Sigmoid colon (tissue), 7 donors: Measurements from ENCODE around the gene SGPP1. TPM values are rescaled to one million over a fixed set of nuclear protein-coding genes. Genes with fewer than 3 reads are reported as not detected.

ENCODE experiments used
- DNase-seq: peaks from one replicate; pipeline ENCODE4 v3.0.0-alpha.2; 2019
- H3K27ac ChIP-seq, 4 donors: fragments of 200-600 bp; sonication (generic); one replicate each; pipeline ENCODE4 v1.5.1; 2016 to 2019; ENCODE audit warnings: mild to moderate bottlenecking in 1 of 4
- H3K27me3 ChIP-seq, 3 donors: fragments of 200-600 bp; sonication (generic); one replicate each; pipeline ENCODE4 v1.5.1; 2019; ENCODE audit warnings: mild to moderate bottlenecking in 1 of 3
- H3K36me3 ChIP-seq, 4 donors: fragments of 200-600 bp; sonication (generic); one replicate each; pipeline ENCODE4 v1.5.1; 2016 to 2019
- H3K4me1 ChIP-seq, 4 donors: fragments of 200-600 bp; sonication (generic); one replicate each; pipeline ENCODE4 v1.5.1; 2017 to 2019
- H3K4me3 ChIP-seq, 4 donors: fragments of 200-600 bp; sonication (generic); one replicate each; pipeline ENCODE4 v1.5.1; 2017 to 2019; ENCODE audit warnings: mild to moderate bottlenecking in 2 of 4, moderate library complexity in 1 of 4
- H3K9me3 ChIP-seq, 4 donors: fragments of 200-600 bp in 3 of 4; sonication (generic) in 3 of 4; one replicate each; pipeline versions ENCODE4 v1.5.1 to v1.6.1; 2013 to 2019
- CTCF ChIP-seq, 4 experiments: fragments of 450-650 bp in 3 of 4; fragments of 200-600 bp in 1 of 4; IDR thresholded peaks; one replicate each; pipeline ENCODE4 v1.5.1; 2016 to 2019; ENCODE audit warnings: antibody characterized with exemption in 4 of 4, mild to moderate bottlenecking in 3 of 4, moderate library complexity in 2 of 4
- EP300 ChIP-seq, 4 donors: sonication (generic); formaldehyde crosslinking; IDR thresholded peaks; one replicate each; pipeline ENCODE4 v1.6.1; 2017; ENCODE audit warnings: antibody characterized with exemption in 4 of 4
- POLR2A ChIP-seq, 2 donors: fragments of 450-650 bp; IDR thresholded peaks; one replicate each; pipeline ENCODE4 v1.6.1; 2016; ENCODE audit warnings: antibody characterized with exemption in 2 of 2, mild to moderate bottlenecking in 2 of 2, moderate library complexity in 2 of 2
- POLR2AphosphoS5 ChIP-seq, 4 donors: sonication (generic); formaldehyde crosslinking; IDR thresholded peaks; one replicate each; pipeline ENCODE4 v1.6.1; 2017; ENCODE audit warnings: antibody characterized with exemption in 4 of 4
- WGBS, 2 donors: extraction: QIAGEN DNeasy Blood & Tissue Kit; methylation state at CpG; one replicate each; pipeline ENCODE4 v1.1.7; 2013; 5-methylcytosine and 5-hydroxymethylcytosine counted together
- intact Hi-C: fragments of 100-400 bp; cut with DNase I; formaldehyde crosslinking; loops from one replicate; pipeline ENCODE4 v1.15.1; 2023
- polyA plus RNA-seq, 3 donors: library from polyadenylated mRNA; stranded (reverse); fragments of 200-250 nt; gene quantifications; one replicate each; pipeline ENCODE4 v1.2.3, GENCODE V29; 2013
- total RNA-seq, 4 donors: library from RNA; depleted of rRNA; stranded (reverse); fragments of >200 nt; gene quantifications; one replicate each; pipeline ENCODE4 v1.1.0, GENCODE V29; 2016
- donor health status: healthy with polysubstance abuse.
- donor health status: Bipolar disorder and iron deficiency.
- donor health status: healthy.

The SGPP1 gene
- total and polyA plus RNA-seq, 7 donors = 2.4 to 20.9 (median 18.2) TPM

DNA sequence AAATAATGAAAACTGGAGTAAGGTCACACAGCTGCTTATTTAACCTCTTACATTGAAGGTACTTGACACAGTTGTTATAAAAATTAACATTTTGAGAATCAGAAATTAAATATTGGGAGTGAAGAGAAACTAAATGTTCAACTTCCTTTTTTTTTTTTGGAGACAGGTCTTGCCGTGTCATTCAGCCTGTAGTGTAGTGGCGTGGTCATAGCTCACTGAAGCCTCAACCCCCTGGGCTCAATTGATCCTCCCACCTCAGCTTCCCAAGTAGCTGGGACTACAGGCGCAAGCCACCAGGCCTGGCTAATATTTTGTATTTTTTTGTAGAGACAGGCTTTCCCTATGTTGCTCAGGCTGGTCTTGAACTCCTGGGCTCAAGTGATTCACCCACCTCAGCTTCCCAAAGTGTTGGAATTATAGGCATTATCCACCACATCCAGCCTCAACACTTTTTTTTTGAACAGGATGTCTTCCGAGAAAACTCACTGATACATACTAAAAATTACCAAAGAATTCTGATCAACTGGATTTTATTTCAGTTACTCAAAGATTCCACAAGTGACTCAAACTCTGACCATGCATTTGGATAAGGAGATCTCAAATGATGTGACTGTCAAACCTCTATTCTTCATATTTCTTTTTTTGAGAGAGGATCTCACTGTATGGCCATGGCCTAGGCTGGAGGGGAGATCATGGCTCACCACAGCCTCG lies 35.4 kb downstream of the SGPP1 start:
- no peak overlapping the region for H3K4me3 ChIP-seq
- intact Hi-C loops = no loop called here
- 91 to 96% methylated on average over 5 of the region's 5 CpGs for WGBS, 2 donors
- peaks cover 0 to 11% (median 0%) of the 10 kb centered on the region in 4 donors for H3K36me3 ChIP-seq
- H3K9me3 ChIP-seq = no peaks in the 10 kb centered on the region
- H3K27me3 ChIP-seq = no peaks in the 10 kb centered on the region
- DNase-seq = no peak
- H3K4me1 ChIP-seq = no peaks in the 10 kb centered on the region
- TF ChIP-seq POLR2A (IDR thresholded peaks at IDR 0.05) (no peak), POLR2AphosphoS5 (IDR thresholded peaks at IDR 0.05) (no peak), EP300 (IDR thresholded peaks at IDR 0.05) (no peak), CTCF (IDR thresholded peaks at IDR 0.05) (no peak)
- no peak overlapping the region for H3K27ac ChIP-seq

DNA sequence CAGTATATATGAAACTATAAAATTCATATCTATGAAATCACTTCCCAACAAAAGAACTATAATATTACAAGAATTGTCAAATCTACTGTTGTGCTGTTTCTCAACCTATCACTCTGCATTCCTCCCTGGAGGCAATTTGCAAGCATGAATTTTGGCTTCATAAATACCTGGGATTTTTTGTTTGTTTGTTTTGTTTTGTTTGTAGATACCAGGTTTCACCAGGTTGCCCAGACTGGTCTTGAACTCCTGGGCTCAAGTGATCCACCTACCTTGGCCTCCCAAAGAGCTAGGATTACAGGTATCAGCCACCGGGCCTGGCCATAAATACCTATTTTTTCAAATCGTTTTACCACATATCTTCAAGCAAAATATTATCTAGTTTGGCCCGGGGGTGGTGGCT lies 38.7 kb downstream of the SGPP1 start:
- no peaks in the 10 kb centered on the region for H3K4me1 ChIP-seq
- no peak overlapping the region for H3K4me3 ChIP-seq
- no peaks in the 10 kb centered on the region for H3K9me3 ChIP-seq
- peaks cover 0 to 19% (median 0%) of the 10 kb centered on the region in 4 donors for H3K36me3 ChIP-seq
- intact Hi-C loops = no loop called here
- TF ChIP-seq POLR2AphosphoS5 (IDR thresholded peaks at IDR 0.05) (no peak), CTCF (IDR thresholded peaks at IDR 0.05) (no peak), EP300 (IDR thresholded peaks at IDR 0.05) (no peak), POLR2A (IDR thresholded peaks at IDR 0.05) (no peak)
- DNase-seq = no peak
- H3K27me3 ChIP-seq = no peaks in the 10 kb centered on the region
- 92 to 93% methylated on average over 3 of the region's 3 CpGs for WGBS, 2 donors
- no peak overlapping the region for H3K27ac ChIP-seq

GRCh38 chr14:63686926-63687325 lies 40.9 kb downstream of the SGPP1 start:
- Histone ChIP-seq H3K27ac (no peak overlapping the region), H3K4me3 (no peak overlapping the region), H3K27me3 (no peaks in the 10 kb centered on the region), H3K9me3 (no peaks in the 10 kb centered on the region), H3K4me1 (no peaks in the 10 kb centered on the region), H3K36me3 (peaks cover 0 to 11% (median 0%) of the 10 kb centered on the region in 4 donors)
- intact Hi-C loops = no loop called here
- DNase-seq = no peak
- TF ChIP-seq POLR2A (IDR thresholded peaks at IDR 0.05) = no peak
- no peak for TF ChIP-seq POLR2AphosphoS5 (IDR thresholded peaks at IDR 0.05)
- TF ChIP-seq CTCF (IDR thresholded peaks at IDR 0.05) = no peak
- no peak for TF ChIP-seq EP300 (IDR thresholded peaks at IDR 0.05)

DNA sequence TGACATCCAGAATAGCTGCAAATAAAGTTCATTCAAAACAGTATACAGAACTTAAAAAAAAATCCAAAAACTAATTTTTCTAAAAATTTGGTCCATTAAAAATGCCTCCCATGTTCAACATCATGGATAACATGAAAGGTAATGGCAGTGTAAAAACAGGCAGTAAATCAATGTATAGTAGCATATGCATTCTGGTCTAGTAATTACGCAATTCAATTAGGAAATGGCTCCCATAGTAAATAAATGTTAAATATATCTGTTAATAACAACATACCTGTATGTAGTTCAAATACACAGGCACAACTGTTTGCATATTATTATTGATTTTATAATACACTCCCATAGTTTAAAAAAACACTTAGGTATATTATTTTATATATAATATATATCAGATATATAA lies 42.5 kb downstream of the SGPP1 start:
- TF ChIP-seq POLR2A (IDR thresholded peaks at IDR 0.05) = no peak
- intact Hi-C loops = no loop called here
- Histone ChIP-seq H3K36me3 (peaks cover 0 to 11% (median 0%) of the 10 kb centered on the region in 4 donors), H3K4me3 (no peak overlapping the region), H3K27ac (no peak overlapping the region), H3K4me1 (no peaks in the 10 kb centered on the region), H3K9me3 (no peaks in the 10 kb centered on the region), H3K27me3 (no peaks in the 10 kb centered on the region)
- DNase-seq = no peak
- 97 to 98% methylated on average over 1 of the region's 1 CpG for WGBS, 2 donors

DNA sequence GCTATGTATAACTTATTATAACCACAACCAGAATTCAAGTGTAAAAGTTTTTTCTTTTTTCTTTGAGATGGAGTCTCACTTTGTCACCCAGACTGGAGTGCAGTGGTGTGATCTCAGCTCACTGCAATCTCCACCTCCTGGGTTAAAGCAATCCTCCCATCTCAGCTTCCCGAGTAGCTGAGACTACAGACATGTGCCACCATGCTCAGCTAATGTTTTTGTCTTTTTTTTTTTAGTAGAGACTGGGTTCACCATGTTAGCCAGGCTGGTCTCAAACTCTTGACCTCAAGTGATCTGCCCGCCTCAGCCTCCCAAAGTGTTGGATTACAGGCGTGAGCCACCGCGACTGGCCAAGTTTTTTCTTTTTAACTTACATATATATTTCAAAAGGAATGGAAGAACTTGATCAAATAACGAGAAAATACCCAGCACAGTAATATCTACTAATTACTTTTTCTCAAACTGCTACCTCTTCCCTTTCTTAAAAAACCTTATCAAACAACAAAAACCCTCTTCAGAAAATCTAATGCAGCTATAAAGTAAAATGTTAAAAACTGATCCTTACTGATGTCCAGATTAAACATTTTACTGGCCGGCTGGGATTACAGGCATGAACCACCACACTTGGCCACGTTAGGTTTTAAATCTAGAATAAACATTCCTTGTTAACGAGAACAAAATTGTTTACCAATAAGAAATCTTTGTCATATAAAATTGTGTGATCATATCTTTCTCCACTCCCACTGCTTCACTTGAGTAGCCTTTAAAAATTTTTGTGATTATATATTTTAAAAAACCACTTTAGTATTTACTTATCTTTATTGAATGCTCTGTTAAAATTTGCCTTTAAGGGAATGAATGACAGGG lies 44.9 kb downstream of the SGPP1 start:
- H3K4me3 ChIP-seq = no peak overlapping the region
- no peak overlapping the region for H3K27ac ChIP-seq
- no peak for DNase-seq
- intact Hi-C loops = no loop called here
- WGBS, 2 donors = 89 to 90% methylated on average over 9 of the region's 9 CpGs
- no peaks in the 10 kb centered on the region for H3K27me3 ChIP-seq
- no peaks in the 10 kb centered on the region for H3K4me1 ChIP-seq
- TF ChIP-seq POLR2AphosphoS5 (IDR thresholded peaks at IDR 0.05) (no peak), POLR2A (IDR thresholded peaks at IDR 0.05) (no peak), EP300 (IDR thresholded peaks at IDR 0.05) (no peak), CTCF (IDR thresholded peaks at IDR 0.05) (no peak)
- no peaks in the 10 kb centered on the region for H3K9me3 ChIP-seq
- H3K36me3 ChIP-seq = peaks cover 0 to 11% (median 3%) of the 10 kb centered on the region in 4 donors
